Measurements from ENCODE around the gene TMEM179. TPM values are rescaled to one million over a fixed set of nuclear protein-coding genes. Genes with fewer than 3 reads are reported as not detected.
A peak's percentile ranks its signal among the peaks of the same experiment; 100 is the strongest.

The TMEM179 gene
- total RNA-seq, 1 donor: not detected

GRCh38 chr14:104573930-104574329 lies 30.6 kb downstream of the TMEM179 start:
- DNase-seq (ENCODE audit: low read depth in 2 of 3, low spot score in 2 of 3): no peak

- DNase-seq (ENCODE audit: low read depth in 2 of 3, low spot score in 2 of 3): no peak
Measured at GRCh38 chr14:104572668-104573067, 31.9 kb downstream of the TMEM179 start.

GRCh38 chr14:104572024-104572626 lies 32.4 kb downstream of the TMEM179 start:
- no peak for DNase-seq (ENCODE audit: low read depth in 2 of 3, low spot score in 2 of 3)

- DNase-seq (ENCODE audit: low read depth in 2 of 3, low spot score in 2 of 3): no peak
Measured at GRCh38 chr14:104571246-104571645, 33.3 kb downstream of the TMEM179 start.

- no peak for DNase-seq (ENCODE audit: low read depth in 2 of 3, low spot score in 2 of 3)
Measured at GRCh38 chr14:104569435-104569834, 35.1 kb downstream of the TMEM179 start.

- DNase-seq (ENCODE audit: low read depth in 2 of 3, low spot score in 2 of 3): no peak
Measured at GRCh38 chr14:104568620-104569019, 36.0 kb downstream of the TMEM179 start.

- no peak for DNase-seq (ENCODE audit: low read depth in 2 of 3, low spot score in 2 of 3)
Measured at GRCh38 chr14:104567957-104568225, 36.7 kb downstream of the TMEM179 start.

- DNase-seq (ENCODE audit: low read depth in 2 of 3, low spot score in 2 of 3): no peak
Measured at GRCh38 chr14:104567141-104567956, 37.2 kb downstream of the TMEM179 start.

- DNase-seq (ENCODE audit: low read depth in 2 of 3, low spot score in 2 of 3): no peak
Measured at GRCh38 chr14:104564744-104565679, 39.6 kb downstream of the TMEM179 start.

GRCh38 chr14:104563742-104564615 lies 40.6 kb downstream of the TMEM179 start:
- peak; percentile 33 to 82 (median 76) for DNase-seq (ENCODE audit: low read depth in 2 of 3, low spot score in 2 of 3)

- DNase-seq (ENCODE audit: low read depth in 2 of 3, low spot score in 2 of 3): no peak
Measured at GRCh38 chr14:104563191-104563741, 41.3 kb downstream of the TMEM179 start.

- DNase-seq (ENCODE audit: low read depth in 2 of 3, low spot score in 2 of 3): no peak
Measured at GRCh38 chr14:104562606-104563005, 42.0 kb downstream of the TMEM179 start.

GRCh38 chr14:104561632-104562495 lies 42.7 kb downstream of the TMEM179 start:
- no peak for DNase-seq (ENCODE audit: low read depth in 2 of 3, low spot score in 2 of 3)

GRCh38 chr14:104561124-104561557 lies 43.4 kb downstream of the TMEM179 start:
- no peak for DNase-seq (ENCODE audit: low read depth in 2 of 3, low spot score in 2 of 3)

GRCh38 chr14:104560586-104560945 lies 44.0 kb downstream of the TMEM179 start:
- no peak for DNase-seq (ENCODE audit: low read depth in 2 of 3, low spot score in 2 of 3)

GRCh38 chr14:104559804-104560585 lies 44.6 kb downstream of the TMEM179 start:
- DNase-seq (ENCODE audit: low read depth in 2 of 3, low spot score in 2 of 3): no peak

GRCh38 chr14:104559028-104559803 lies 45.4 kb downstream of the TMEM179 start:
- no peak for DNase-seq (ENCODE audit: low read depth in 2 of 3, low spot score in 2 of 3)
